ENCODE measurements around the gene PAQR9.
"Not testable (repeated sequence)": the region's sequence is repeated elsewhere in the genome, so short reads cannot be mapped to it uniquely, and the experiment has no call there.

The PAQR9 gene, protein sequence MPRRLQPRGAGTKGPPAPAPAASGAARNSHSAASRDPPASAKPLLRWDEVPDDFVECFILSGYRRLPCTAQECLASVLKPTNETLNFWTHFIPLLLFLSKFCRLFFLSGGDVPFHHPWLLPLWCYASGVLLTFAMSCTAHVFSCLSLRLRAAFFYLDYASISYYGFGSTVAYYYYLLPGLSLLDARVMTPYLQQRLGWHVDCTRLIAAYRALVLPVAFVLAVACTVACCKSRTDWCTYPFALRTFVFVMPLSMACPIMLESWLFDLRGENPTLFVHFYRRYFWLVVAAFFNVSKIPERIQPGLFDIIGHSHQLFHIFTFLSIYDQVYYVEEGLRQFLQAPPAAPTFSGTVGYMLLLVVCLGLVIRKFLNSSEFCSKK

DNA sequence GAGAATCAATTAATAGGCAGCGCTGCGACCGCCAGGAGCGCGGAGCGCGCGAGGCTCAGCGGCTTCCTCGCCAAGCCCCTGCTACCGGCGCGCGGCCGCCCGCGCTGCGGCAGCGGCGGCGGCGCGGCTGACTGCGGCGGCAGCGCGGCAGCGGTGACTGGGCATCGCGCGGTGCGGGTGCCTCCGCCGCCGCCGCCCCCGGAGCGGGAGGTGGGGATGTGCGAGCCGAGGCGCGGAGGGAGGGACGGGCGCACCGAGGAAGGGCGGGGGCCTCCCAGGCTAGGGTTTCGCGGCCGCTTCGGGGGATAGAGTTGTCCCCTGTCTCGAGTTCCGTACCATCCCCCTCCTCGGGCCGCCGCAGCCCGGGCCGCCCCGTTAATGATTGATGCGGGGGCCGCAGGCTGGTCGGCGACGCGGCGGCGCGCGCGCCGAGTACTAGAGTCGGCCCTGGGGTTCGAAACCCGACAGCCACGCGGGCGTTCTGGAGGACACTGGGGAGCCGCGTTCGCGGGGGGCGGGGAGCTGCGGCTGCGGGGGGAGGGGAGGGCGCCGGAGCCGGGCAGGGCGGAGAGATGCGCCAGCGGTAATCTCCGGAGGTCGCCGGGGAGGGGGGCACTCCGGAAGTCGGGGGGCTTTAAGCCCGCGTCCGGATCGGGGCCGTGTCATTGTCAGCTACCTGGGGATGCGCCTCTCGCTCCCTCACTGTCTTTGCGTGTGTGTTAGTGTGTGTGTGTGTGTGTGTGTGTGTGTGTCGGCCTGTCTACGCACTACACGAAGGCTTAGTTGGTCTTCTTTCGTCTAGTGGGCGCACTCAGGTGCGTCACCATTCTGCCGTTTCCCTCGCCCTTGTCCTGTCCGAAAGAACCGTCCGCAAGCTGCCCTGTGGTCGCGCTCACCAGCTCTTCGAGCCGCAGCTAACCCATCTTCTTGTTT lies at the start of gene PAQR9:
PAQR9 (minus strand) TSS at position 159 of the 933 bp plus-strand sequence. CDS start 338 bp downstream, outside the sequence.
- DNase-seq (ENCODE audit: low spot score): peak; percentile 75

DNA sequence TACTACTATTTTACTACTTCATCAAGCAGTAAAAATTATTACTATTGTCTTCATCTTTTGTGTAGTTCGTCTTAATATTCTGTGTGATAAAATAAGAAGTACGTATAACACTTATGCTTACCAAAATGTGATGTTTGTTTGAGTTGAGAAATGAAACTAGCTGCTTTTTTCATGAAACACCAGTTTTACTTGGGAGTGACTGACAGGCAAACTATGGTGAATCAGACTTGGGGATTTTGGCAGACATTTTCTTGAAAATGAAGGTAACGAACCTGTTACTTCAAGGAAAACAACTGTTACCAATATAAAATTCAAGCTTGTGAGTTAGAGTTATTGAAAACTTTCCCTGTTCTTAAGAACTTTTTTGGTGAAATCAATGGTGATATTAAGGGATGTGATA lies 48.2 kb upstream of the PAQR9 start:
- no peak for DNase-seq (ENCODE audit: low spot score)

DNA sequence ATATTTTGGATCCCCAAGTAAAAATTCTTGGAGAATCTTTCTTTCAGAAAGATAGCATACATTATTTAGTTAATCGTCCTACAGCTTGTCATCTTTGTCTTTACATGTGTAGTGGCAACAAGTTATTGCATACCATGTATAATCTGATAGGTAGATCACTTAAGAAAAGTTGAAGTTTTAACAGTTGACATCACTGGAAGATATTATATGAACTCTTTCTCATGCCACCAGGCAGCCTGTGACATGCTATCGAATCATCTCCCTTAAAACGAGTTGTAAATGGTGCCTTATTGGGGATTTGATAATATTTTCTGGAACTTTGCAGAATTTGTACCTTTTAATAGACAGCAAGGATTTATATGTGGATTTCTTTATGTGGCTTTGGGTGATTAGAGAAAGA lies 46.5 kb upstream of the PAQR9 start:
- DNase-seq (ENCODE audit: low spot score): no peak

DNA sequence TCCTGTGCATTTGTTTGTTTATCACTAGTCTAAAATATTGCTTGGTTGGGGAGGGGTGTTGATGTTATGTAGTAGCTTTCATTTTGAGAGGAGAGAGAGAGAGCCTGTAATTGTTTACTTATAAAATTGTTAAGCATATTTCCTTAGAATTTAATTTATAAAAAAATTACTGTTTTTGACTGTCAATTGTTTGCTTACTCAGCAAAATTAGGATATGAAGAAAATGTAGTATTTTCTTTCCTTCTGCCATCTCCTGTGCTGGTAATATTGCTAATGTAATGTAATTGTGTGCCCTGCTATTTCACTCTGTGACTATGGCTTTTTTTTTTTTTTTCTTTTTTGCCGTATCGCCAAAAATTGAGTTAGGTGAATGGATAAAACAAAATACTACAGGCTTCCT lies 41.3 kb upstream of the PAQR9 start:
- no peak for DNase-seq (ENCODE audit: low spot score)

DNA sequence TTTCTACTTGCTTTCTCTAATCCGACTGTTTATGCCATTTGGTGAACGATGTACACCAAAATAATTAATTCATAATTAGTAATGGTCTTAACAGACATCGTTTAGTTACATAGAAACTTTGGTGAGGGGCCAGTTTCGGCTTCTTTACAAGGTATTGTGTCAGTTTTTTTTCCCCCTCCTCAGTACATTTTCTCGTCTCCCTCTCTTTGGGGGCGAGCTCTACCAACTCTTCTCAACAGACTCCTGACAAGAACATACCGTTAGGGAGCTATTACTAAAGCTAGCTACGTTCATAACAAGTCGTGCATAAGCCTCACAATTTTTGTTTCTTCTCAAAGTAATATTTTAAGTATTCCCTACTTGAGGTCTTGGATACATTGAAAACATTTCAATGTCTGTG lies 39.3 kb upstream of the PAQR9 start:
- DNase-seq (ENCODE audit: low spot score): no peak

DNA sequence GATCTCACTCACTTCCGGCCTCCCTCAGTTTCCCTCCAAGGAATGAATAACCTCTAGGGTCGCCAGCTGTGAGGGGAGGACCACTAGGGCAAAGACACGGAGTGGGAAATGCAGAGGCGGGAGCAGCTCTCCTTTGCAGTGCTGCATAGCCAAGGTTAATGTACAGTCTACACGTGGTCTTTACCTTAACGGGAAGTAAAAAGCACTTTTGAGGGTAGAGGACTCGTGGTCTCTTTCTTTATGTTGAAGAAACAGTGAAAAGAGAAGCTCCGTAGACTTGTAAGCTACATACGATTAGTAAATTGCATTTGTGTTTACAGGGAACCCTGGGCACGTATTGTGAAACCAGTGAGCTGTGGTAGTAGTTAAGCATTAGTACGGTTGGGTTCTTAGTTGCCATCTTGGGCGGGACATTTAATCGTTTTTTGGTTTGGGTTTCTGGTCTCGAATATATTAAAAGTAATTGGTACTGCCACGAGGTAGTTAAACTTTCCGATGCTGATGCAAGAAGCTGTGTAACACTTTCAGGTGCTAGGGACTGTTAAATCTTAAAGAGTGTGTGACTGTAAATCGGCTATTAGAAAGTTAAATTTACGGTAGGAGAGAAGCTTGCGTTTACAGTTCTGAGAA lies 38.7 kb upstream of the PAQR9 start:
- DNase-seq (ENCODE audit: low spot score): peak; percentile 47

DNA sequence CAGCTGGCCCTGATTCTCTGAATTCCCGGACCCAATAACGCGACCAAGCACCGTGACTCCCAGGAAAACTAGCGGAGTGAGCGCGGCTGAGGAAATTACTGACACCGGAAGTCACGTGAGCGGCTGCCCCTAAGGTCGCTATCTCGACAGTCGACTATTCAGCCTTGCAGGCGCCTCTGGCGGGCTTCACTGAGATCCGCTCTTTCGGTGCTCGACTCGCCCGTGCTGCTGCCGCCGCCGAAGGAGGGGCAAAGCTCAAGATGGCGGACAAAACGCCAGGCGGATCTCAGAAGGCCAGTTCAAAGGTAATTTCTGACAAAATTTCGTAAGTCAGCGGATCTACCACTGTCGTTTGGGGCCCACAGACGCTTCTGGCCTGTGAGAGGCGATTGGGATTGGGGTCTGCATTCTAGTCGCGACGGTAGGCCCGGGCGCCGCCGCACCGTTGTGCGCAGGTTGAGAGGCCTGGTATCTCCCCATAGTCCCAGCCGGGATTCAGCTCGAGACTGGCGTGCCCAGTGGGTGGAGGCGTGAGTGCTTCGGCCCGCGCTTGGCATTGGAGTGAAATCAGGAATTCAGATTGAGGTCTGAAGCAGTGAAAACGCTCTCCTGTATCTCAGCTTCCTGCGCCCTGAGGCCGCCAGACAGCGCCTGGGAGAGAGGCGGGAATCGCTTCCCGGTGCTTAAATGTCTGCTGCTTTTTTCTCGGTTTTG lies 38.1 kb upstream of the PAQR9 start, which contains the start of gene U2SURP:
U2SURP (plus strand) TSS at position 202 of the 714 bp plus-strand sequence; CDS start at position 261, 59 bp downstream.
- peak; percentile 97 for DNase-seq (ENCODE audit: low spot score)

DNA sequence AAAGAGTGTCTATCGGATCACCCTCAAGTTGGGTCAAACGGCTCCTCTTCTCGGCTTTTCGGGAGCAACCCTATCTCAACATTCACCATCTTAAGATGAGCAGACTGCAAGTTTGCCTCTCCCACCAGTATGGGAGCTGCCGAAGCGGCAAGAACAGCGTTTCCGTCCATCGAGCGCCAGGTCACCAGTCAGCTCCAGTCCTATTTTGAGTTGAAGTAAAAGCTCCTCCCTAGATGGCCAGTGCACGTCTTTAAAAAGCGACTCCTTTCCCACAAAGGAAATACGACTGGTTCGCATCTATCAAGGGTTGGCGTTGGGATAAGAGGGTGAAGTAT lies 37.5 kb upstream of the PAQR9 start:
- no peak for DNase-seq (ENCODE audit: low spot score)

DNA sequence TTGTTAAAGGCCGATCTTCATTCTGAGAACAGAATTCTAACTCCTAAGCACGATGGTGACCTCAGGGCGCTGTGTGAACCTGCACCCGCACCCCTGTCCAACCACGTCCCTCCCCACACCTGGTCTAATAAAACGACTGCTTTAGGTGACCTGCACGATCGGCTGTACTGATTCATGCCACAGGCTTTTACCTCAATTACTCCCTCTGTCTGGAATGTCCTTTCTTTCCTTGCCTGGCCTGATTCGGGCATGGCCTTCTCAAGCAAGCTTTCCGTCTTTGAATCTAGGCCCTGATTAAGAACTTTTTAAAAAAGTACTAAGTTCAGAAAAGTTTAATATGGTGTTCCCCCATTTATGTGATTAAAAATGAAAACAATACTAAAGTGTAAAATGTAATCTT lies 37.1 kb upstream of the PAQR9 start:
- no peak for DNase-seq (ENCODE audit: low spot score)

DNA sequence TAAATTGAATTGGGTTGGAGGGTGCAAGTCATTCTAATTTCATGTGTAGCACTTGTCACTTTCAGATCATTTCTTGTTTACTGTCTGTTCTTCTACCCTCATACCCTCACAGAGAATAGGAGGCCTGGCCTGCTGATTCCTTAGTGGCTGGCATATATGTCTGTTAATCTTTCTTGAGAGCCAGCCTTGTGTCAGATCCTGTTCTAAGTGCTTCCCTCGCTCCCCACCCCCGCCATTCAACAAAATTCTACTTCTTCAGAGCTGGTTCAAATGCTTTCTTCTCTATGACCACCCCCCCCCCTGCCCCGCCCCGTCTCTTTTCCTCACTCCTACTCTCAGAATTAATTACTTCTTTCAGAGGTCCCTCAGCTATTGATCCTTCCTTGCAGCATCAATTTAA lies 36.4 kb upstream of the PAQR9 start:
- DNase-seq (ENCODE audit: low spot score): no peak

DNA sequence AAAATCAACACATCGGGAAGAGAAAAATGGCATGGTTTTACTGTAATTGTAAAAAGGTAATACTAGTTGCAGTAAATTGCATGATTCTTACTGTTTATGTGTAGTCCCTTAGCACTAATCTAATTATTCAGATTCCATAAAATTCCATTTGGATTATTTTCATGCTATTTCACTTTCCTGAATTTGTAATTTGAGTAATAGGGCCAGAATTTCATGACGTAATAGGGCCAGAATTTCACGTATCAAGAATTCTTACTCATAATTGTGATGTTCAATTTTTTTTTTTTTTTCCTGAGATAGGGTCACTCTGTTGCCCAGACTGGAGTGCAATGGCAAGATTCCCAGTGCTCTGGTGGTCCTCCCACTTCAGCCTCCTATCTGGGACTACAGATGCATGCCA lies 35.0 kb upstream of the PAQR9 start:
- no peak for DNase-seq (ENCODE audit: low spot score)

DNA sequence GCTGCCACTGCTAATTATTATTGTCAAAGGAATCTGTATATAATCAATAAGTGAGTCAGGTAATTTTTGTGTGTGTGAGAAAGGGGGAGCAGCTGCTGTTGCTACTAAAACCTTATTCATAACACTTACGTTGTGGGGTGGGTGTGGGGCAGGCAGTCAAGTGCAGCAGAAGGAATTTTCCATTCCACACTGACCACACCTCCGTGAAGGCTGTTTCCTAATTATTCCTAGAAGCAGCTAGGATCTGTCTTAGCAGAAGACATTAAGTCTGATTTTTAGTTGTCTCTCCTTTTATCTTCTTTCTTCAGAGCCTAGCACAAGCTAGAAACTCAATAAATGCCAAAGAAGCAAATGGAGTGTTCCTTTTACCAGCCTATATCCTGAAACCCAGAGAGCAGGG lies 33.9 kb upstream of the PAQR9 start:
- no peak for DNase-seq (ENCODE audit: low spot score)

DNA sequence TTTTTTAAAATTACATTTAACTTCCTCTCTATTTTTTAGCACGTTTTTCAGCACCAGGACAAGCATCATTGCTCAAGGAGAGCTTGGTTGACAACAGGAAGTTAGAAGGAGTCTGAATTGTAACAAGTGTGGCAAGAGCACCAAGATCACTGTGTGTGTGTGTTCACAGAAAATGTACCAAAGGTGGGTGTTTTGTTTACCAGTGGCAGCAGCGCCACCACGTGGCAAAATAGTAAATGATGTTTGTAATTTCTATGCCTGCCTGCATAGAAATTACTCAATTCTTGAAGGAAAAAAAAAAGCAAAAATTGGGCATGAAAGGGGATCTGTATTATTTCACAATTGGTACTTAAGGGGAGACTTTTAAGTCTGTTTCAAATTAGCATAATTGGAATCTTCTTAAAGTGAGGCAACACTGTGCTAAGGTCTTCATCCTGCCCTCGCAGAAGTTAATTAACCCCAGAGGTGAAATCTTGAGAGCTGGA lies 30.5 kb upstream of the PAQR9 start:
- peak; percentile 87 for DNase-seq (ENCODE audit: low spot score)

DNA sequence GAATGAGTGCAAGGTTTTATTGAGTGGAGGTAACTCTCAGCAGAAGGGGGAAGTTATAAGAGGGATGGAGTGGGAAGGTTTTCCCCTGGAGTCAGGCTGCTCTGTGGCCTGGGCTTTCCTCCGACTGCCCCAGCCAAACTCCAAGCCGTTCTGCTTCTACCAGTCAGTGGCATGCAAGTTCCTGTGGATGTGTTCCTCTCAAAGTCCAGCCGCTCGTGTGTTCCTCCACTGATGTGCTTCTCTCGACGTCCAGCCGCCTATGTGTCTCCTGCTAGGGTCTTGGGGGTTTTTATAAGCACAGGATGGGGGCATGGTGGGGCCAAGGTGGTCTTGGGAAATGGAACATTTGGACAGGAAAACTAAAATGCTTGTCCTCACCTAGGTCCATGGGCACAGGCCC lies 28.8 kb upstream of the PAQR9 start:
- DNase-seq (ENCODE audit: low spot score): no peak

DNA sequence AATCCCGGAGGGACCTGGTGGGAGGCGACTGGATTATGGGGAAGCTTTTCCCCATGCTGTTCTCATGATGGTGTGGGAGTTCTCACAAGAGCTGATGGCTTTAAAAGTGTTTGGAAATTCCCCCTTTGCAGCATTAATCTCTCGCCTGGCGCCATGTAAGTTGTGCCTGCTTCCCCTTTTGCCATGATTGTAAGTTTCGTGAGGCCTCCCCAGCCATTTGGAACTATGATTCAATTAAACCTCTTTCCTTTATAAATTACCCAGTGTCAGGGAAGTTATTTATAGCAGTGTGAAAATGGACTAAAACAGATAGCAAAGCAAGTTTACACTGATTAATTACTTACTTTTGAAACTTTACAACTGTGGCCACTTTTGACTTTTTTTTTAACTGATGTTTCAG lies 27.2 kb upstream of the PAQR9 start:
- DNase-seq (ENCODE audit: low spot score): no peak

DNA sequence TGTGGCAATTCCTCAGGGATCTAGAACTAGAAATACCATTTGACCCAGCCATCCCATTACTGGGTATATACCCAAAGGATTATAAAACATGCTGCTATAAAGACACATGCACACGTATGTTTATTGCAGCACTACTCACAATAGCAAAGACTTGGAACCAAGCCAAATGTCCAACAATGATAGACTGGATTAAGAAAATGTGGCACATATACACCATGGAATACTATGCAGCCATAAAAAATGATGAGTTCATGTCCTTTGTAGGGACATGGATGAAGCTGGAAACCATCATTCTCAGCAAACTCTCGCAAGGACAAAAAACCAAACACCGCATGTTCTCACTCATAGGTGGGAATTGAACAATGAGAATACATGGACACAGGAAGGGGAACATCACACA lies 25.4 kb upstream of the PAQR9 start:
- DNase-seq (ENCODE audit: low spot score): not testable (repeated sequence)

DNA sequence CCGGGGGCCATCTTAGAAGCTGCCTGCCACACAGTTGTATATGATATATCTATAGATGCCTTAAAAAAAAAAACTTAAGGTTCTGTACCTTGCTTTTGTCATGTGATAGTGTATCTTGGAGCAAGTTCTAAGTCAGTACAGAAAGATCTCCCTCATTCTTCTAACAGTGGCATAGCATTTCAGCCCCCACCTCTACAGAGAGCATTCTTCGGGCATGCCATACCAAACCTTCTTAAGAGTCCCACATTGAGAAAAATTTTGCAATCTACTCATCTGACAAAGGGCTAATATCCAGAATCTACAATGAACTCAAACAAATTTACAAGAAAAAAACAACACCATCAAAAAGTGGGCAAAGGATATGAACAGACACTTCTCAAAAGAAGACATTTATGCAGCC lies 24.7 kb upstream of the PAQR9 start:
- DNase-seq (ENCODE audit: low spot score): not testable (repeated sequence)

DNA sequence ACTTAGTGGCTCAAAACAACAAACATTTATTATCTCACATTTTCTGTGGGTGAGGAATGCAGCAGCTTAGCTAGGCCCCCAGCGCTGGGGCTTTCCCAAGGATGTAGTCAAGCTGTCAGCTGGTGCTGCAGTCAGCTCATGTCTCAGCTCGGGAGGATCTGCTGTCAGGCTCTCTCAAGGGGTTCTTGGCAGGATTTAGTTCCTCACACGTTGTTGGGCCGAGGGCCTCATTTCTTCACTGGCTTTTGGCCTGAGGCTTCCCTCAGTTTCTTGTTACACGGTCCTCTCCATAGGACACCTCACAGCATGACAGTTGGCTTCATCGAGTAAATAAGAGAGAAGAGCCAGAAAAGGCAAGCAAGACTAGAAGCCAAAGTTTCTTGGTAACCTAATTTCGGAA lies 24.2 kb upstream of the PAQR9 start:
- no peak for DNase-seq (ENCODE audit: low spot score)

DNA sequence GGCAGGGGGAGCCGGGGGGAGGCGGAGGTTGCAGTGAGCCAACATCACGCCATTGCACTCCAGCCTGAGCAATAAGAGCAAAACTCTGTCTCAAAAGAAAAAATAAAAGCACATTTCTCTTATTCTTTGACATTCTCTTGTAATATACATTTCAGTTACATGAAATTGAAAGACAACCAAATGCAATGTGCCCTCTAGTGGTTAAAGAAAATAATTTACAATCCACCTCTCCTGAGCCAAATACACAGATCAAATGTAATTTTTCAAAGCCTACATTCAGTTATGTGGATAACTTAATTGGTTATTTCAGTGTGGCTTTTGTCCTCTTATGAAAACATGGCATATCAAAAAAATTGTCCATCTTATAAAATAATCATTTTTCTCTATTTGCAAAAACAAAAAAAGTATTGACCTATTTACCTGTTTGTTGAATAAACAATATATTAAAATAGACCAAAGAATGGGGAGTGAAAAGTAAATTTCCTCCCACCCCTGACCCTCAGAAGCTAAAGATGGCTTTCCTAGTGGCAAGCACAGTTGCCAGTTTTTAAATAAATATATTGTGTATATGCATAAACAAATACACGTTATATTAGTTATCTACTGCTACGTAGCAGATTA lies 23.7 kb upstream of the PAQR9 start:
- DNase-seq (ENCODE audit: low spot score): peak; percentile 89

DNA sequence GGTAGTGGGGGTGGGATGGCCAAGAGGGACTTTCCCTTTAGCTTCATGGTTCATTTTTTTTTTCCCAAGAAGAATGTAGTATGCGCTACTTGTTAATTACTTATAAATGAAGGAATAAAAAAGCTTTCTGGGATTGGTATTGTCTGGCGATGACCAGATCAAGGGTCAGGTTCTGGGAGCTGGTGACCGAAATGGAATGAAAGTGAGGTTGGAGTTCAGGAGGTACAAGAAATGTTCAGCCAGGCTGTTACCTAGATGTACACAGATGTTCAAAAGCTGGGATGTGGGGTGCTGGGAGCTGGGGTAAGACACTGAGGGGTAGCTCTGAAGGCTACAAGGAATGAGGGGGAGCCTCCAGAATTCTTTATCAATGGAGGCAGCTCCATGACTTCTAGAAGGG lies 20.8 kb upstream of the PAQR9 start:
- DNase-seq (ENCODE audit: low spot score): no peak

DNA sequence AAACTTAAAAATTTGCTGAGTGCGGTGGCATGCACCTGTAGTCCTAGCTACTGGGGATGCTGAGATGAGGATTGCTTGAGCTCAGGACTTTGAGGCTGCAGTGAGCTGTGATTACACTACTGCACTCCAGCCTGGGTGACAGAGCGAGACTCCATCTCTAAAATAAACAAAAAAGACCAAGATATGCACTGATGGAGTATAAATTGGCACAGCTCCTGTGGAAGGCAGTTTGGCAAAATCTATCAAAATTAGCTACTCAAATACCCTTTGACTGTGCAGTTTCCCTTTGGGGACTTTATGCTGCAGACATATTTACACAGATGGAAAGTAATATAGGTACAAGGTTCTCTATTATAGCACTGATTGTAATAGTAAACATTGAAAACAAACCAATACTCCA lies 19.8 kb upstream of the PAQR9 start:
- DNase-seq (ENCODE audit: low spot score): no peak

Measured in hematopoietic multipotent progenitor cell treated with erythropoietin and hydrocortisone succinate and interleukin-3 and kit ligand, for 15 days (in vitro differentiated cells).